AG04450 (cell line): Measurements from ENCODE around the gene TNS3. TPM values are rescaled to one million over a fixed set of nuclear protein-coding genes. Genes with fewer than 3 reads are reported as not detected.

Experiments
- CTCF ChIA-PET: fragments of 300-600, 350-600 bp; formaldehyde crosslinking; extraction: SDS; loops from one replicate; lab custom pipeline; 2022; ENCODE audit warnings: antibody characterized with exemption, inconsistent platforms; lab: Charles Lee
- POLR2A ChIA-PET: fragments of 350-600 bp; formaldehyde crosslinking; extraction: SDS; loops from one replicate; lab custom pipeline; 2021; ENCODE audit warnings: antibody characterized with exemption, inconsistent platforms; lab: Yijun Ruan, JAX
- DNase-seq: peaks from one replicate; pipeline ENCODE4 v3.0.0-alpha.2; 2011; ENCODE audit warnings: low read depth, low spot score
- H3K27ac ChIP-seq: one replicate; pipeline ENCODE4 v1.5.1; 2012; ENCODE audit warnings: low read depth, low read length, control low read depth
- H3K27me3 ChIP-seq: one replicate; pipeline ENCODE4 v1.6.0; 2012; ENCODE audit warnings: low read length; ENCODE audit not compliant: control insufficient read depth, insufficient read depth
- H3K4me3 ChIP-seq: 2 replicates; pipeline ENCODE4 v1.5.1; 2011; ENCODE audit warnings: mild to moderate bottlenecking, low read depth, low read length, control low read depth
- H3K9me3 ChIP-seq: 2 replicates; pipeline ENCODE4 v1.5.1; 2012; ENCODE audit warnings: low read length; ENCODE audit not compliant: control insufficient read depth, insufficient read depth
- polyA plus RNA-seq: library from polyadenylated mRNA; depleted of rRNA; stranded (reverse); fragments of >200 nt; gene quantifications from 2 replicates; pipeline ENCODE4 v1.2.3, GENCODE V29; 2011
- TF ChIP-seq, protein P1 (sequence below): IDR thresholded peaks from 2 replicates; pipeline ENCODE4 v1.5.1; 2011; ENCODE audit warnings: low read depth, low read length, control low read depth, inconsistent platforms

Gene TNS3
- polyA plus RNA-seq, 1 experiment: 131 TPM

DNA sequence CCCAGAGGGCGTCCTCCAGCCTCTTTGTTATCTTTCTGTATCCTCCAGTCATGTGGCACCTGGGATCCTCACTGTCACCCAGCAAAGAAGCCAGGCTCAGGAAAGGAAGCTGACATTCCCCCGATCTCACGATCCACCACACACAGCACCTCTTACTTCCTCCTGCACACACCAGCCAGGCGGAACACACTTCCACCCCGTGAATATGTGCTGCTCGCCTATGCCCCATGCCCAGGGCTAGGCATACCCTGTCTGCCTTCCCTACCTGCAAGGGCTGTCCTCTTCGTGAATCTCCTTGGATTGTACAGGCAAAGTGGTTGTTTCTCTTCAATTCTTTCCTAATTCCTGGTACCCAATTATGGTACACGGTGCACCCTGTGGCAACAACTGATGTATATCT is 191.0 kb downstream of the TNS3 start:
- Histone ChIP-seq H3K27me3 (no peaks in the 10 kb centered on the region), H3K27ac (no peak overlapping the region), H3K4me3 (no peak overlapping the region), H3K9me3 (no peaks in the 10 kb centered on the region)
- DNase-seq: no peak
- ChIA-PET CTCF (no interaction called here), POLR2A (no interaction called here)
- TF ChIP-seq, protein P1, sequence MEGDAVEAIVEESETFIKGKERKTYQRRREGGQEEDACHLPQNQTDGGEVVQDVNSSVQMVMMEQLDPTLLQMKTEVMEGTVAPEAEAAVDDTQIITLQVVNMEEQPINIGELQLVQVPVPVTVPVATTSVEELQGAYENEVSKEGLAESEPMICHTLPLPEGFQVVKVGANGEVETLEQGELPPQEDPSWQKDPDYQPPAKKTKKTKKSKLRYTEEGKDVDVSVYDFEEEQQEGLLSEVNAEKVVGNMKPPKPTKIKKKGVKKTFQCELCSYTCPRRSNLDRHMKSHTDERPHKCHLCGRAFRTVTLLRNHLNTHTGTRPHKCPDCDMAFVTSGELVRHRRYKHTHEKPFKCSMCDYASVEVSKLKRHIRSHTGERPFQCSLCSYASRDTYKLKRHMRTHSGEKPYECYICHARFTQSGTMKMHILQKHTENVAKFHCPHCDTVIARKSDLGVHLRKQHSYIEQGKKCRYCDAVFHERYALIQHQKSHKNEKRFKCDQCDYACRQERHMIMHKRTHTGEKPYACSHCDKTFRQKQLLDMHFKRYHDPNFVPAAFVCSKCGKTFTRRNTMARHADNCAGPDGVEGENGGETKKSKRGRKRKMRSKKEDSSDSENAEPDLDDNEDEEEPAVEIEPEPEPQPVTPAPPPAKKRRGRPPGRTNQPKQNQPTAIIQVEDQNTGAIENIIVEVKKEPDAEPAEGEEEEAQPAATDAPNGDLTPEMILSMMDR: no peak

DNA sequence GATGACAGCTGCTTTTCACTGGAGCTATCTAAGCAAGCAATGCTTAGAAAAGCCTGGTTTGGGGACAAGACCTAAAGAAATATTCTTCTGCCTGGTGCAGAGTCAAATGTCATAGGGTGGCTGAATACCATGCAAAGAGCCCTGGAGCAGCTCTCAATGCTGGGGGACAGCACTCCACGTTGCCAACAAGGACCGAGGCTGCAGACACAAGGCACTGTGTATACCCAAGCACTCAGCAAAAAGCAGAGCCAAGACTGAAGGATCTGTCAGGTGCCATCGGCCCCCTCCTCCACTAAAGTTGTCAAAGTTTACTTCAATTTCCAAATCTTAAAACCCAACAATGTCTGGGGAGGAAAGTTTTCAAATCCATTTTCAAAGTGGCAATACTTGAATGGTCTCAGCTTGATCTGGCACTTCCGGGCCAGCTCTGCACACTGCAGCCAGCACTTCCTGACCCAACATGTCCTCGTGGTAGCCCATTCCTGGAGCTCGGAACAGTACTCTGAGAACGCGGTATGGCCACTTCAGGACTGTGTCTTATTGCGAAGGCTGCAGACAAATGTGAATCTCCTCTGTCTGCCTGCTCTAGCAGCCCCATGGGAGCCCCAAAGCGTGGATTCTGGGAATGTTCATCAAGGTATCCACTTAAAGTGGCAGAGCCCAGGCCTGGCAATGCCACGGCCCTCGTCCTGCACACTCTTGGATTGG is 191.8 kb downstream of the TNS3 start:
- TF ChIP-seq, protein P1: no peak
- CTCF ChIA-PET: no interaction called here
- H3K4me3 ChIP-seq: no peak overlapping the region
- POLR2A ChIA-PET: interaction anchor here (1.1 kb wide), 1 partner anchor 10 kb away, joined by 3 read pairs; no protein-coding TSS in a partner anchor
- H3K27me3 ChIP-seq: no peaks in the 10 kb centered on the region
- DNase-seq: no peak
- H3K27ac ChIP-seq: no peak overlapping the region
- H3K9me3 ChIP-seq: no peaks in the 10 kb centered on the region

DNA sequence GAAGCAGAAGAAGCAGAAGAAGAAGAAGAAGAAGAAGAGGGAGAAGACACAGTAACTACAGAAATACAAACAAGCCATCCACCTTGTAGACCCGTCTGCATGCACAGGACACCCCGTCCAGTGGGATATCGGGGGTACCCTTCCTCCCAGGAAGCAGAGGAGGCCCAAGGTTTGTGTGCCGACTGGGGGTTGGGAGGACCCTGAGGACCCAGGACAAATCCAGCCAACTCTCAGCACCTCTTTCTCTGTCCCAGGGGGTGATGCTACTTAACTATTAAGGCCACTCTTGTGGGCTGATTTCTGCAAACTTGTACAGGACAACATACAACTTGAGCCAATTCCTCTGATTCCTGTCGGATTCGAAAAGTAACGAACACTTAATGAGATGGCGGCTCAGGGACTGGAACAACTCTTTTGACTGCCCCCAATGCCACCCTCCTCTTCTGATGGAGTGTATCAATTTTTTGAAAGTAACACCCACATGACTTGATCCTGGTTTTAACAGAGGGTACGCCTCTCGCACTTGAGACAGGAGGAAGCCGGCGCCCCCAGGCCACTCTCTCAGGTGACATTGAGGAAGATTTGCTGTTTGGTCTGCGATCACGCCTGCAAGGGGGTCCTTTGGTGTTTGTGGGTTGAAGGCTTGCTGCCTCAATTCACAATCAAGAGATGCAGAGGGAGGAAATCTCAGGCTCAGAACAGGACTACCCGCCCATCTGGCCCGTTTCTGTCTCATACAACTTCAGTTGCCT is 192.6 kb downstream of the TNS3 start:
- TF ChIP-seq, protein P1: no peak

DNA sequence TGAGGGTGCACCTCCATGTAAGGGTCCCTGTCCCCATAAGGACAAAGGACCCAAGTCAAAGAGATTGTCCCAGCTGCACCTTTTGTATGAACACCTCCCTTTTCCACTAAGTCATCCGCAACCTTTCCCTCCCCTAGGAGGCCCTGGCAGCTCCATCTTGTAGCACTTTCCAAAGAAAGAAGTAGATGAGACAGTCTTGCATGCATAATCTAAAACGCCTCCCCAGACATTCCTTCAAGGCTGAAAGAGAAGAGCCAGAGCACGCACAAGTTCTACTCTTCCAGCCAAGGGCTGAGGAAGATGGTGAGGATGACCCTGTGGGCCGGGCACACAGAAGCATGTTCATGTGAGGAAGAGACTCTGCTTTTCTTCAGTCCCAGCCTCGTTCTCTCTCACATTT is 194.4 kb downstream of the TNS3 start:
- POLR2A ChIA-PET: no interaction called here

More for the DNA sequence above, 192.6 kb downstream of the TNS3 start:
- ChIA-PET CTCF (no interaction called here), POLR2A (interaction anchor here (1.1 kb wide), 1 partner anchor 9 kb away, joined by 3 read pairs; no protein-coding TSS in a partner anchor)
- Histone ChIP-seq H3K27me3 (no peaks in the 10 kb centered on the region), H3K27ac (no peak overlapping the region), H3K4me3 (no peak overlapping the region), H3K9me3 (no peaks in the 10 kb centered on the region)
- DNase-seq: no peak

More for the DNA sequence above, 194.4 kb downstream of the TNS3 start:
- Histone ChIP-seq H3K4me3 (no peak overlapping the region), H3K9me3 (no peaks in the 10 kb centered on the region), H3K27ac (no peak overlapping the region), H3K27me3 (no peaks in the 10 kb centered on the region)
- CTCF ChIA-PET: interaction anchor here (1.1 to 2.1 kb wide), 2 partner anchors 8 to 121 kb away, joined by 3 to 7 read pairs; no protein-coding TSS in a partner anchor
- DNase-seq: no peak
- TF ChIP-seq, protein P1: no peak
